ENCODE measurements around the gene KIN.

GRCh38 chr10:7763929-7764328, 23.9 kb downstream of the KIN start:
- no peak for TF ChIP-seq POLR2A (IDR thresholded peaks at IDR 0.05)
- TF ChIP-seq, protein P1, sequence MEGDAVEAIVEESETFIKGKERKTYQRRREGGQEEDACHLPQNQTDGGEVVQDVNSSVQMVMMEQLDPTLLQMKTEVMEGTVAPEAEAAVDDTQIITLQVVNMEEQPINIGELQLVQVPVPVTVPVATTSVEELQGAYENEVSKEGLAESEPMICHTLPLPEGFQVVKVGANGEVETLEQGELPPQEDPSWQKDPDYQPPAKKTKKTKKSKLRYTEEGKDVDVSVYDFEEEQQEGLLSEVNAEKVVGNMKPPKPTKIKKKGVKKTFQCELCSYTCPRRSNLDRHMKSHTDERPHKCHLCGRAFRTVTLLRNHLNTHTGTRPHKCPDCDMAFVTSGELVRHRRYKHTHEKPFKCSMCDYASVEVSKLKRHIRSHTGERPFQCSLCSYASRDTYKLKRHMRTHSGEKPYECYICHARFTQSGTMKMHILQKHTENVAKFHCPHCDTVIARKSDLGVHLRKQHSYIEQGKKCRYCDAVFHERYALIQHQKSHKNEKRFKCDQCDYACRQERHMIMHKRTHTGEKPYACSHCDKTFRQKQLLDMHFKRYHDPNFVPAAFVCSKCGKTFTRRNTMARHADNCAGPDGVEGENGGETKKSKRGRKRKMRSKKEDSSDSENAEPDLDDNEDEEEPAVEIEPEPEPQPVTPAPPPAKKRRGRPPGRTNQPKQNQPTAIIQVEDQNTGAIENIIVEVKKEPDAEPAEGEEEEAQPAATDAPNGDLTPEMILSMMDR (IDR thresholded peaks at IDR 0.05) = no peak

Data from adrenal gland (tissue), 5 donors.